ENCODE measurements around the gene ITPKB. TPM values are rescaled to one million over a fixed set of nuclear protein-coding genes. Genes with fewer than 3 reads are reported as not detected.

ITPKB gene
- total RNA-seq, 1 experiment from 2014 or later: 4.4 TPM

DNA sequence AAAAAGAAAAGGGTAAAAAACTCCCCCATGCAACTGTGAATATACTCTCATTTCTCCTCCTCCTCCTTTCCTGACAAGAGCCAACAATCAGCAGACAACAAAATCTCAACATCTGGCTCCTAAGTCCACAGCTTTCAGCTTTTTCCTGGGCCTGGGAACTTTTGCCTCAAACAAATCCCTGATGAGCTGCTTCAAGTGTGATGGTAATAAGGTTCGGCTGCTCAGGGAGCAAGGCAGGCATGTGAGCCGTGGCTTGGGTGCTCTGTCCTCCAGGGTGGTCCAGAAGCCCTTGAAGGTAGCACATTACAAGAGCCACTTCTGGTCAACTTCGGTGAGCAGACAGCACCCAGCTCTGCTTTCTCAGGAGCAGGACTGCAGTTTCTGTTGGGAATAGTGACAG is 46.3 kb downstream of the ITPKB start:
- intact Hi-C loops (cut with micrococcal nuclease; ENCODE audit: unreplicated experiment): no loop called here
- H3K9me3 ChIP-seq: no peaks in the 10 kb centered on the region
- H3K4me3 ChIP-seq (ENCODE audit: low read depth, low read length): no peak overlapping the region
- H3K4me1 Mint-ChIP-seq (ENCODE audit: low read depth, unreplicated experiment): no peaks in the 10 kb centered on the region
- POLR2A ChIA-PET: no interaction called here
- CTCF ChIA-PET: no interaction called here
- no TSS peak for BruUV-seq (replicated peaks)
- no peaks in the 10 kb centered on the region for H3K4me1 ChIP-seq
- no peak overlapping the region for H3K27ac Mint-ChIP-seq (ENCODE audit: unreplicated experiment)
- H3K36me3 ChIP-seq (ENCODE audit: control insufficient read depth, insufficient read depth, low read length): no peaks in the 10 kb centered on the region
- no peaks in the 10 kb centered on the region for H3K27me3 Mint-ChIP-seq (ENCODE audit: insufficient read depth, unreplicated experiment)
- no peaks in the 10 kb centered on the region; the same call in 1 of the 2 replicates for H3K27me3 ChIP-seq (replicated peaks; ENCODE audit: control insufficient read depth, insufficient read depth, low read length)
- no peak for DNase-seq
- H3K36me3 Mint-ChIP-seq (ENCODE audit: insufficient read depth, unreplicated experiment): no peaks in the 10 kb centered on the region
- no peaks in the 10 kb centered on the region for H3K9me3 Mint-ChIP-seq (ENCODE audit: unreplicated experiment)
- TF ChIP-seq, protein P1, sequence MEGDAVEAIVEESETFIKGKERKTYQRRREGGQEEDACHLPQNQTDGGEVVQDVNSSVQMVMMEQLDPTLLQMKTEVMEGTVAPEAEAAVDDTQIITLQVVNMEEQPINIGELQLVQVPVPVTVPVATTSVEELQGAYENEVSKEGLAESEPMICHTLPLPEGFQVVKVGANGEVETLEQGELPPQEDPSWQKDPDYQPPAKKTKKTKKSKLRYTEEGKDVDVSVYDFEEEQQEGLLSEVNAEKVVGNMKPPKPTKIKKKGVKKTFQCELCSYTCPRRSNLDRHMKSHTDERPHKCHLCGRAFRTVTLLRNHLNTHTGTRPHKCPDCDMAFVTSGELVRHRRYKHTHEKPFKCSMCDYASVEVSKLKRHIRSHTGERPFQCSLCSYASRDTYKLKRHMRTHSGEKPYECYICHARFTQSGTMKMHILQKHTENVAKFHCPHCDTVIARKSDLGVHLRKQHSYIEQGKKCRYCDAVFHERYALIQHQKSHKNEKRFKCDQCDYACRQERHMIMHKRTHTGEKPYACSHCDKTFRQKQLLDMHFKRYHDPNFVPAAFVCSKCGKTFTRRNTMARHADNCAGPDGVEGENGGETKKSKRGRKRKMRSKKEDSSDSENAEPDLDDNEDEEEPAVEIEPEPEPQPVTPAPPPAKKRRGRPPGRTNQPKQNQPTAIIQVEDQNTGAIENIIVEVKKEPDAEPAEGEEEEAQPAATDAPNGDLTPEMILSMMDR (IDR thresholded peaks at IDR 0.05; ENCODE audit: insufficient read depth in 1 of 2, low read depth in 1 of 2, low read length in 1 of 2, severe bottlenecking in 1 of 2, unreplicated experiment in 1 of 2): no peak
- H3K4me3 Mint-ChIP-seq (ENCODE audit: unreplicated experiment): no peak overlapping the region

DNA sequence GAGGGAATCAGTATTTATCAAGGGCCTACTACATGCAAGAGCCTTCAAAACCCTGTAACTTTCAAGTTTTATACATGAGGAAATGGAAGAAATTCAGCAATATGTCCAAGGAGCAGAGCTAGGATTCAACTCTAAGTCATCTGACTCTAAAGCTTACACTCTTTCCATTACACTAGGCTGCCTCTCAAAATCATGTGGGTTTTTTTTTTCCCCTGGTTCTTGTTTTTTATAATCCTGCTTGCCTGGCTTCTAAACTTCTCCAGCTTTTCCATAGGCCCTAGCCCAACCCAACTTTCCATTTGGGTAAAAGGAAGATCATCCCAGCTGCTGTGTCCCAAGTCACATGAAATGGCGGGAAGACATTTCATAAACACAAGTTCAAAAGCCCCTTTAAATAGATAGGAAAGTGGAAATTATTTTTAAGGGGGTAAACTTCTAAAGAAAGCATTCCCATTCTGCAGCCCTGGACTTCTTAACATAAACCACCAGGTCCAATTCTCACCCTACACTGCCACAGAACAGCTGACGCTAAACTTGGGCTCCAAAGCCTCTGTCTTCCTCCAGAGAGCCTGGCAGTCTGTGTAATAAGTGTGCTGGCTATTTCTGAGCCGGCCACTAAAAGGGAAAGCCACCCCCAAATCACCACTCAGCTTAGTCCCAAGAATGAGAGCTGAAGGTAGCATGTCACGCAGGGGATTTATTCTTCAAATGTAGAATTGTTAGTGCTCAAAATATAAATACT is 46.9 kb downstream of the ITPKB start:
- H3K27me3 Mint-ChIP-seq (ENCODE audit: insufficient read depth, unreplicated experiment): no peaks in the 10 kb centered on the region
- Histone ChIP-seq H3K36me3 (ENCODE audit: control insufficient read depth, insufficient read depth, low read length) (no peaks in the 10 kb centered on the region), H3K4me1 (no peaks in the 10 kb centered on the region), H3K27me3 (replicated peaks; ENCODE audit: control insufficient read depth, insufficient read depth, low read length) (no peaks in the 10 kb centered on the region; the same call in 1 of the 2 replicates), H3K9me3 (no peaks in the 10 kb centered on the region), H3K4me3 (ENCODE audit: low read depth, low read length) (no peak overlapping the region)
- no peak overlapping the region for H3K4me3 Mint-ChIP-seq (ENCODE audit: unreplicated experiment)
- intact Hi-C loops (cut with micrococcal nuclease; ENCODE audit: unreplicated experiment): no loop called here
- H3K36me3 Mint-ChIP-seq (ENCODE audit: insufficient read depth, unreplicated experiment): no peaks in the 10 kb centered on the region
- H3K4me1 Mint-ChIP-seq (ENCODE audit: low read depth, unreplicated experiment): no peaks in the 10 kb centered on the region
- BruUV-seq (replicated peaks): no TSS peak
- CTCF ChIA-PET: no interaction called here
- POLR2A ChIA-PET: no interaction called here
- TF ChIP-seq, protein P1 (IDR thresholded peaks at IDR 0.05; ENCODE audit: insufficient read depth in 1 of 2, low read depth in 1 of 2, low read length in 1 of 2, severe bottlenecking in 1 of 2, unreplicated experiment in 1 of 2): no peak
- no peaks in the 10 kb centered on the region for H3K9me3 Mint-ChIP-seq (ENCODE audit: unreplicated experiment)
- no peak overlapping the region for H3K27ac Mint-ChIP-seq (ENCODE audit: unreplicated experiment)
- no peak for DNase-seq

DNA sequence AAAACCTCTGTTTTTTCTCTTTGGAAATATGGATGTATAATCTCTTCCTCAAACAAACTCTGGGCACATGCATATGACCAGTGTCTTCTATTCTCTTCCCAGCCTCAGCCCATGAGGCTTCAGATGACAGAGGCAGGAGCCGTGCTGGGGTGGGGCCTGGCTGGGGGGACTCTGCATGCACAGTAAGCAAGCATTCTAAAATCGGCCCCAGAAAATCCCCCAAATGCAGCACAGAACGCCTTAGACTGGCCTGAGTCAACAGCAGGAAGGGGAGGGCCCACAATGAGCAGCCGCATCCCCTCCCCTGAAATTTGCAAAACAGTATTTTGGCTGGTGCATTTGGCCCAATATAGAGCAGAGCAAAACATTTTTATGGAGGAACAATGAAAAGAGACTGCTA is 47.8 kb downstream of the ITPKB start:
- intact Hi-C loops (cut with micrococcal nuclease; ENCODE audit: unreplicated experiment): no loop called here
- CTCF ChIA-PET: no interaction called here
- no peak overlapping the region for H3K27ac Mint-ChIP-seq (ENCODE audit: unreplicated experiment)

More for the DNA sequence above, 47.8 kb downstream of the ITPKB start:
- DNase-seq: no peak
- Histone ChIP-seq H3K9me3 (no peaks in the 10 kb centered on the region), H3K4me3 (ENCODE audit: low read depth, low read length) (no peak overlapping the region), H3K4me1 (no peaks in the 10 kb centered on the region), H3K36me3 (ENCODE audit: control insufficient read depth, insufficient read depth, low read length) (no peaks in the 10 kb centered on the region), H3K27me3 (replicated peaks; ENCODE audit: control insufficient read depth, insufficient read depth, low read length) (no peaks in the 10 kb centered on the region; the same call in 1 of the 2 replicates)
- no peaks in the 10 kb centered on the region for H3K9me3 Mint-ChIP-seq (ENCODE audit: unreplicated experiment)
- H3K36me3 Mint-ChIP-seq (ENCODE audit: insufficient read depth, unreplicated experiment): no peaks in the 10 kb centered on the region
- TF ChIP-seq, protein P1 (IDR thresholded peaks at IDR 0.05; ENCODE audit: insufficient read depth in 1 of 2, low read depth in 1 of 2, low read length in 1 of 2, severe bottlenecking in 1 of 2, unreplicated experiment in 1 of 2): no peak
- H3K27me3 Mint-ChIP-seq (ENCODE audit: insufficient read depth, unreplicated experiment): no peaks in the 10 kb centered on the region
- POLR2A ChIA-PET: no interaction called here
- no peak overlapping the region for H3K4me3 Mint-ChIP-seq (ENCODE audit: unreplicated experiment)
- no TSS peak for BruUV-seq (replicated peaks)
- H3K4me1 Mint-ChIP-seq (ENCODE audit: low read depth, unreplicated experiment): no peaks in the 10 kb centered on the region
